GM21423 (cell line): ENCODE measurements around the gene LRRC4.

Experiments
- ATAC-seq: cut with Tn5 transposase; IDR thresholded peaks from one replicate; pipeline ENCODE4 v1.9.1; 2021; ENCODE audit warnings: mild to moderate bottlenecking, moderate library complexity; ENCODE audit not compliant: unreplicated experiment

LRRC4 gene

GRCh38 chr7:128032605-128033235 is 1.5 kb upstream of the LRRC4 start:
- ATAC-seq: peak; percentile 4

- peak; percentile 58 for ATAC-seq
Observed at GRCh38 chr7:128031901-128032604, 816 bp upstream of the LRRC4 start.

GRCh38 chr7:128030263-128030653 is 979 bp downstream of the LRRC4 start:
- ATAC-seq: no peak

GRCh38 chr7:128029405-128029995 is 1.7 kb downstream of the LRRC4 start:
- ATAC-seq: no peak

GRCh38 chr7:128027485-128027980 is 3.7 kb downstream of the LRRC4 start:
- no peak for ATAC-seq

- ATAC-seq: no peak
Observed at GRCh38 chr7:128026551-128026950, 4.7 kb downstream of the LRRC4 start.

- no peak for ATAC-seq
Observed at GRCh38 chr7:128025819-128026218, 5.4 kb downstream of the LRRC4 start.

GRCh38 chr7:128025380-128025779 is 5.9 kb downstream of the LRRC4 start:
- ATAC-seq: no peak

- no peak for ATAC-seq
Observed at GRCh38 chr7:128024151-128024550, 7.1 kb downstream of the LRRC4 start.

GRCh38 chr7:128022631-128023532 is 8.4 kb downstream of the LRRC4 start:
- no peak for ATAC-seq

GRCh38 chr7:128021366-128021765 is 9.9 kb downstream of the LRRC4 start:
- no peak for ATAC-seq

- no peak for ATAC-seq
Observed at GRCh38 chr7:128020159-128020558, 11.1 kb downstream of the LRRC4 start.

GRCh38 chr7:128019288-128019687 is 11.9 kb downstream of the LRRC4 start:
- ATAC-seq: no peak

GRCh38 chr7:128017862-128018845 is 13.1 kb downstream of the LRRC4 start:
- ATAC-seq: no peak

- ATAC-seq: no peak
Observed at GRCh38 chr7:128017460-128017859, 13.8 kb downstream of the LRRC4 start.

- ATAC-seq: no peak
Observed at GRCh38 chr7:128014811-128015210, 16.4 kb downstream of the LRRC4 start.

GRCh38 chr7:128011131-128011661 is 20.0 kb downstream of the LRRC4 start:
- no peak for ATAC-seq

GRCh38 chr7:128010391-128011127 is 20.7 kb downstream of the LRRC4 start:
- no peak for ATAC-seq

GRCh38 chr7:128008744-128009143 is 22.5 kb downstream of the LRRC4 start:
- ATAC-seq: no peak
